Endothelial cell of umbilical vein (primary cell): ENCODE data around the gene DENND4B.

Experiments used
- CTCF ChIP-seq, 2 donors: IDR thresholded peaks; 1 replicate in 1 of 2; 2 replicates in 1 of 2; pipeline ENCODE4 v1.5.1; 2011; ENCODE audit warnings: low read length in 2 of 2, mild to moderate bottlenecking in 2 of 2, moderate library complexity in 2 of 2, control low read depth in 1 of 2, inconsistent platforms in 1 of 2, low read depth in 1 of 2; ENCODE audit not compliant: insufficient read depth in 1 of 2; ENCODE audit errors: extremely low read depth in 1 of 2
- EZH2 ChIP-seq: IDR thresholded peaks from 2 replicates; pipeline ENCODE4 v1.6.1; 2012; ENCODE audit warnings: borderline replicate concordance, low read depth, mild to moderate bottlenecking, moderate library complexity, low read length, inconsistent platforms; ENCODE audit not compliant: severe bottlenecking

GRCh38 chr1:153922076-153922971 is 24.2 kb downstream of the DENND4B start:
- peak in 1 of 2 donors; percentile 13 for TF ChIP-seq CTCF (IDR thresholded peaks at IDR 0.05; ENCODE audit: extremely low read depth in 1 of 2, insufficient read depth in 1 of 2, low read depth in 1 of 2, low read length in 2 of 2)
- no peak for TF ChIP-seq EZH2
